Heart right ventricle (tissue), 16 donors: ENCODE results near the gene PALD1. TPM values are rescaled to one million over a fixed set of nuclear protein-coding genes. Genes with fewer than 3 reads are reported as not detected.
A peak's percentile ranks its signal among the peaks of the same experiment; 100 is the strongest.

Source experiments
- ATAC-seq, 8 donors: fragments of 200-7000 bp; cut with Tn5 transposase; one replicate each; pipeline ENCODE4 v1.9.1; 2020; ENCODE audit warnings: mild to moderate bottlenecking in 8 of 8, moderate library complexity in 8 of 8, moderate number of reproducible peaks in 1 of 8
- DNase-seq, 2 donors: peaks; one replicate each; pipeline ENCODE4 v3.0.0-alpha.2; 2020
- H3K27ac ChIP-seq, 10 donors: fragments of 200-600 bp; sonication (generic) in 2 of 10; one replicate each; pipeline versions ENCODE4 v1.5.0 to v1.8.0; 2020 to 2022; ENCODE audit warnings: mild to moderate bottlenecking in 3 of 10
- H3K27me3 ChIP-seq, 7 donors: fragments of 200-600 bp; one replicate each; pipeline ENCODE4 v1.8.0; 2021 to 2022; ENCODE audit warnings: mild to moderate bottlenecking in 2 of 7
- H3K36me3 ChIP-seq, 9 donors: fragments of 200-600 bp; sonication (generic) in 1 of 9; one replicate each; pipeline versions ENCODE4 v1.5.0 to v1.8.0; 2020 to 2022; ENCODE audit warnings: mild to moderate bottlenecking in 2 of 9
- H3K4me1 ChIP-seq, 9 donors: fragments of 200-600 bp; sonication (generic) in 1 of 9; one replicate each; pipeline versions ENCODE4 v1.5.0 to v1.8.0; 2020 to 2022; ENCODE audit warnings: mild to moderate bottlenecking in 4 of 9
- H3K4me3 ChIP-seq, 10 donors: fragments of 200-600 bp; sonication (generic) in 2 of 10; one replicate each; pipeline versions ENCODE4 v1.5.0 to v1.8.0; 2020 to 2022; ENCODE audit warnings: mild to moderate bottlenecking in 7 of 10, moderate library complexity in 2 of 10
- H3K9me3 ChIP-seq, 11 donors: fragments of 200-600 bp in 10 of 11; sonication (generic) in 2 of 11; one replicate each; pipeline versions ENCODE4 v1.5.0 to v1.8.0; 2013 to 2022; ENCODE audit warnings: mild to moderate bottlenecking in 2 of 11, control low read depth in 1 of 11, moderate library complexity in 1 of 11
- CTCF ChIP-seq, 9 donors: fragments of 200-600 bp; sonication (generic) in 2 of 9; IDR thresholded peaks; one replicate each; pipeline versions ENCODE4 v1.5.0 to v1.8.0; 2021 to 2022; ENCODE audit warnings: antibody characterized with exemption in 9 of 9, mild to moderate bottlenecking in 5 of 9, moderate library complexity in 1 of 9
- WGBS, 2 donors: extraction: QIAGEN DNeasy Blood & Tissue Kit; methylation state at CpG; one replicate each; pipeline ENCODE4 v1.1.7; 2013; ENCODE audit warnings: inconsistent platforms in 1 of 2; 5-methylcytosine and 5-hydroxymethylcytosine counted together
- intact Hi-C, 10 donors: fragments of 100-400 bp; cut with DNase I; formaldehyde crosslinking; loops; one replicate each; pipeline versions ENCODE4 v1.11.1 to v1.14.2; 2022
- polyA plus RNA-seq, 2 donors: library from polyadenylated mRNA; stranded (reverse); fragments of 200-250 nt; gene quantifications; one replicate each; pipeline ENCODE4 v1.2.3, GENCODE V29; 2013
- total RNA-seq, 10 donors: library from RNA; stranded (reverse); fragmentation: NEBNext Ultra II Directional in 3 of 10; extraction: Animal tissue kit (Norgen Biotek cat#: 25700) in 3 of 10; gene quantifications; one replicate each; pipeline versions ENCODE4 v1.2.1 to v1.2.4, GENCODE V29; 2021 to 2023
- donor health status: Arrhythmogenic right ventricular cardiomyopathy.
- donor health status: ischemic (EF 13 %, LVEDD 7.1; RV severe dilation, severe dysfunction).
- donor health status: healthy with polysubstance abuse.
- donor health status: DM: no; HTN: yes; CAD: no.
- donor health status: DM: no; HTN: no; CAD: no.
- donor health status: ischemic (EF 25% LVEDD 6.9; RV normal size, moderate dysfunction).
- donor health status: ischemic (EF 25% LVEDD 5.7; RV mildly dilated, moderate dysfunction).
- donor health status: healthy.
- donor health status: DM: yes; HTN: yes; CAD: no.
- donor health status: Ischemic cardiomyopathy.
- donor health status: ischemic (EF 35%, LVEDD 5.7; RV mildly dilated, moderate dysfunction).
- donor health status: nonischemic (EF 11% LVEDD 7.7; RV severe dilation, severe dysfunction).
- donor health status: DM: yes; HTN: yes; CAD: no.
- donor health status: PGD.
- donor health status: ischemic (EF 29% LVEDD 5.4; RV normal size, mild dysfunction).
- donor health status: nonischemic (EF 23%, LVEDD 6.1; RV moderate dilation, normal function).

The PALD1 gene
- total and polyA plus RNA-seq, 12 donors, result 4.1 to 10.3 (median 5.9) TPM

- Histone ChIP-seq H3K4me1 (peaks cover 9 to 69% (median 42%) of the 10 kb centered on the region in 9 donors), H3K36me3 (no peaks in the 10 kb centered on the region), H3K27ac (no peak overlapping the region), H3K4me3 (no peak overlapping the region), H3K9me3 (no peaks in the 10 kb centered on the region), H3K27me3 (no peaks in the 10 kb centered on the region)
- DNase-seq (no peak), ATAC-seq (no peak)
- no peak for TF ChIP-seq CTCF (IDR thresholded peaks at IDR 0.05)
- WGBS, 2 donors, result 83 to 87% methylated on average over 12 of the region's 12 CpGs
- intact Hi-C loops, result loop anchor here in 2 of 10 donors (5.0 to 10.0 kb wide), 2 partner anchors 42 to 100 kb away; partner anchors contain the start of gene EIF4EBP2 (in 1 of the 2)
Measured at GRCh38 chr10:70504521-70505358, 26.2 kb downstream of the PALD1 start.

GRCh38 chr10:70505908-70506307 is 27.3 kb downstream of the PALD1 start:
- H3K4me1 ChIP-seq, result peaks cover 19 to 69% (median 46%) of the 10 kb centered on the region in 9 donors
- intact Hi-C loops, result loop anchor here in 2 of 10 donors (5.0 to 10.0 kb wide), 2 partner anchors 44 to 101 kb away; partner anchors contain the start of gene EIF4EBP2 (in 1 of the 2)
- H3K36me3 ChIP-seq, result no peaks in the 10 kb centered on the region
- no peak for TF ChIP-seq CTCF (IDR thresholded peaks at IDR 0.05)
- H3K27me3 ChIP-seq, result no peaks in the 10 kb centered on the region
- DNase-seq, result no peak
- WGBS, 2 donors, result 87 to 95% methylated on average over 9 of the region's 9 CpGs
- ATAC-seq, result no peak
- H3K27ac ChIP-seq, result no peak overlapping the region
- H3K4me3 ChIP-seq, result no peak overlapping the region
- H3K9me3 ChIP-seq, result no peaks in the 10 kb centered on the region

GRCh38 chr10:70507966-70508365 is 29.4 kb downstream of the PALD1 start:
- Histone ChIP-seq H3K27me3 (no peaks in the 10 kb centered on the region), H3K4me1 (peaks cover 29 to 77% (median 53%) of the 10 kb centered on the region in 9 donors), H3K27ac (peak overlapping the region in 4 of 10 donors; percentile 15 to 87 (median 38)), H3K36me3 (no peaks in the 10 kb centered on the region), H3K9me3 (no peaks in the 10 kb centered on the region), H3K4me3 (no peak overlapping the region)
- intact Hi-C loops, result loop anchor here in 2 of 10 donors (5.0 to 10.0 kb wide), 2 partner anchors 46 to 103 kb away; partner anchors contain the start of gene EIF4EBP2 (in 1 of the 2)
- no peak for ATAC-seq
- no peak for TF ChIP-seq CTCF (IDR thresholded peaks at IDR 0.05)
- DNase-seq, result no peak
- WGBS, 2 donors, result 69 to 80% methylated on average over 6 of the region's 6 CpGs

GRCh38 chr10:70508912-70509756 is 30.6 kb downstream of the PALD1 start:
- peak overlapping the region in 9 of 10 donors; percentile 54 to 87 (median 73) for H3K27ac ChIP-seq
- intact Hi-C loops, result loop anchor here in 2 of 10 donors (1.0 to 10.0 kb wide), 3 partner anchors 27 to 104 kb away; partner anchors contain the start of gene EIF4EBP2 (in 1 of the 2)
- H3K36me3 ChIP-seq, result no peaks in the 10 kb centered on the region

More at GRCh38 chr10:70508912-70509756, 30.6 kb downstream of the PALD1 start:
- ATAC-seq (peak; percentile 70 to 87 (median 86)), DNase-seq (peak; percentile 64 to 76)
- WGBS, 2 donors, result 11 to 18% methylated on average over 14 of the region's 14 CpGs
- peak in 4 of 9 donors; percentile 6 to 17 (median 8) for TF ChIP-seq CTCF (IDR thresholded peaks at IDR 0.05)
- H3K4me1 ChIP-seq, result peaks cover 29 to 81% (median 58%) of the 10 kb centered on the region in 9 donors
- H3K9me3 ChIP-seq, result no peaks in the 10 kb centered on the region
- H3K4me3 ChIP-seq, result peak overlapping the region in 2 of 10 donors; percentile 16 to 24
- H3K27me3 ChIP-seq, result no peaks in the 10 kb centered on the region
